ENCODE measurements around the gene ACTR3C.

Gene ACTR3C

DNA sequence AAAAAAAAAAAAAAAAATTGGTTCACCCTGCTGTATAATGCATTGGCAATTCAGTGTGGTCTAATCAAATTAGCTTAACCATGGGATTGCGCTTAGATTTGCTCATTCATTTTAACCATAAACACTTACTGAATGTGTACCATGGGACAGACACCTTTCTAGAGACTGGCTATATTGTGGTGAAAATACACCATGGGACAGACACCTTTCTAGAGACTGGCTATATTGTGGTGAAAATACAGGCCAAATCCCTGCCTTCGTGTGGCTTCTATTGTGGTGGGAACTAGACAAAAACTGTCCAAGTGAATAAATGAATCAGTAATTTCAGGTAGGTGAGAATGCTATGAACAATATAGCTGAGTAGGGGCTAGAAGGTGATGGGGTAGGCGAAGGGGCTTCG, 35.1 kb upstream of the ACTR3C start:
- DNase-seq (ENCODE audit: low spot score) = no peak
- TF ChIP-seq, protein P1, sequence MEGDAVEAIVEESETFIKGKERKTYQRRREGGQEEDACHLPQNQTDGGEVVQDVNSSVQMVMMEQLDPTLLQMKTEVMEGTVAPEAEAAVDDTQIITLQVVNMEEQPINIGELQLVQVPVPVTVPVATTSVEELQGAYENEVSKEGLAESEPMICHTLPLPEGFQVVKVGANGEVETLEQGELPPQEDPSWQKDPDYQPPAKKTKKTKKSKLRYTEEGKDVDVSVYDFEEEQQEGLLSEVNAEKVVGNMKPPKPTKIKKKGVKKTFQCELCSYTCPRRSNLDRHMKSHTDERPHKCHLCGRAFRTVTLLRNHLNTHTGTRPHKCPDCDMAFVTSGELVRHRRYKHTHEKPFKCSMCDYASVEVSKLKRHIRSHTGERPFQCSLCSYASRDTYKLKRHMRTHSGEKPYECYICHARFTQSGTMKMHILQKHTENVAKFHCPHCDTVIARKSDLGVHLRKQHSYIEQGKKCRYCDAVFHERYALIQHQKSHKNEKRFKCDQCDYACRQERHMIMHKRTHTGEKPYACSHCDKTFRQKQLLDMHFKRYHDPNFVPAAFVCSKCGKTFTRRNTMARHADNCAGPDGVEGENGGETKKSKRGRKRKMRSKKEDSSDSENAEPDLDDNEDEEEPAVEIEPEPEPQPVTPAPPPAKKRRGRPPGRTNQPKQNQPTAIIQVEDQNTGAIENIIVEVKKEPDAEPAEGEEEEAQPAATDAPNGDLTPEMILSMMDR (IDR thresholded peaks at IDR 0.05; ENCODE audit: extremely low read depth, missing control alignments) = no peak

DNA sequence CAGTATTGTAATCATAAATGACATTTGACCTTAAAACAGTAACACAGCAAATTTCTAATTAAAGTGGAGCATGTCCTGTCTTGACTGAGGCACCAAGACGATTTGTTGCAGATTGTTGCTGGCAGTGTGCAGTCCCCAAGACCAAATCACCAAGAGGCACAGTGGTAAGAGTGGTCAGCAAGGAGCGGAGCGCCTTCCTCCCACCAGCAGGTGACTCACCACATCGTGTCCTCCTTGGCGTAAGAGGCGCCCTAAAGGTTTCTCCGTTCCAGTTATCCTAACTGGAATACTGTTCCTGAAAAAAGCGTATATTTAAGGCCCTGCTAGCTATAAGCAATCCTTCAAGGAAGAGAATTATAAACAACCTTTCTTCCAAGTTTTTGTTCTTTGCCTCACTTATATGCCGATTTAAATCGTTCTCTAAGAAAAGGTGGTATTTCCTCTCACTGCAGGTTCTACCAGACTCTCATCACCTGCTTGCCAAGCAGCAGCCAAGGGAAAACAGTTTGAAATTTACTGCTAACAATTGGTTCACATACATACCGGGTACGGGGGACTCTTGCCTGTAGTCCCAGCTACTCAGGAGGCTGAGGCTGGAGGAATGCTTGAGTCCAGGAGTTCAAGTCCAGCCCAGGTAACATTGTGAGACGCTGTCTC, 34.6 kb upstream of the ACTR3C start:
- TF ChIP-seq, protein P1 (IDR thresholded peaks at IDR 0.05; ENCODE audit: extremely low read depth, missing control alignments) = no peak
- no peak for DNase-seq (ENCODE audit: low spot score)

GRCh38 chr7:150357270-150357669, 33.9 kb upstream of the ACTR3C start:
- DNase-seq (ENCODE audit: low spot score) = no peak
- TF ChIP-seq, protein P1 (IDR thresholded peaks at IDR 0.05; ENCODE audit: extremely low read depth, missing control alignments) = no peak

DNA sequence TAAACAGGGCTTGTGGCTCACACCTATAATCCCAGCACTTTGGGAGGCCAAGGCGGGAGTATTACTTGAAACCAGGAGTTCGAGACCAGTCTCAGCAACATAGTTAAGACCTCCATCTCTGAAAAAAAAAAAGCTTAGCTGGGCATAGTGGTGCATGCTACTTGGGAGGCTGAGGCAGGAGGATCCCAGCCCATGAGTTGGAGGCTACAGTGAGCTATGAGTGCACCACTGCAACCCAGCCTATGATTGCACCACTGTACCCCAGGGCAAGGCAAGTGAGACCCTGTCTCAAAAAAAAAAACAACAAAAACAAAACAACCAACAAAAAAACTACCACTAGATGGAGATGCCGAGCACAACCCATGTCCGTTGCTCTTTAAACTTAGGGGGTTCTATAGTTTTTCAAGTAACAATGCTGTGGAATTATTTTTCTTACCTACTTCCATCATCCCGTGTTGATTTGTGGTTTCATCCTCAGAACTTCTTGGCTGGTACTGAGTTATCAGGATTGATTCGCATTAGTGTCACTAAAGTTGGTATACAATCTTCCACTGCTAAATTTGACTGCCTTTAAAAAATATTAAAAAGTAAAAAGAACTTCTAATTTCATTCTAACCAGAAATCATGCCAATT, 33.0 kb upstream of the ACTR3C start:
- TF ChIP-seq, protein P1 (IDR thresholded peaks at IDR 0.05; ENCODE audit: extremely low read depth, missing control alignments) = peak; percentile 20
- no peak for DNase-seq (ENCODE audit: low spot score)

DNA sequence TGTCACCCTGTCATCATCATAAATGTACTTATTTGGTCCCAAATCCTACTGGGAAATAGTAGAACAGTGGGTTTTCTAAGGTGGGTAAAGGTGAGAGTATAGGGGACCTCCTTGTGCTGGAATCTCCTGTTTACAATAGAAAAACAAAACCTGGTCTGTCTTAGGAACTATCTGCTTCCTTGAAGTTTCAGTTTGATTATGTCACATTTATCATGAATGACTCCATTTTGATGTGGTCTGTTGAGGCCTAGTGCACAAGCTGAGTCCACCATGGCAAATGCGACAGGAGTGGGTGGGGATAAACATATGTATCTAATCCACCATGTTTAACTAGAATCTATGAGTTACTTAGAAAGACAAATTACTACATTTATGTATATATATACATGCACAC, 32.3 kb upstream of the ACTR3C start:
- TF ChIP-seq, protein P1 (IDR thresholded peaks at IDR 0.05; ENCODE audit: extremely low read depth, missing control alignments) = no peak
- no peak for DNase-seq (ENCODE audit: low spot score)

DNA sequence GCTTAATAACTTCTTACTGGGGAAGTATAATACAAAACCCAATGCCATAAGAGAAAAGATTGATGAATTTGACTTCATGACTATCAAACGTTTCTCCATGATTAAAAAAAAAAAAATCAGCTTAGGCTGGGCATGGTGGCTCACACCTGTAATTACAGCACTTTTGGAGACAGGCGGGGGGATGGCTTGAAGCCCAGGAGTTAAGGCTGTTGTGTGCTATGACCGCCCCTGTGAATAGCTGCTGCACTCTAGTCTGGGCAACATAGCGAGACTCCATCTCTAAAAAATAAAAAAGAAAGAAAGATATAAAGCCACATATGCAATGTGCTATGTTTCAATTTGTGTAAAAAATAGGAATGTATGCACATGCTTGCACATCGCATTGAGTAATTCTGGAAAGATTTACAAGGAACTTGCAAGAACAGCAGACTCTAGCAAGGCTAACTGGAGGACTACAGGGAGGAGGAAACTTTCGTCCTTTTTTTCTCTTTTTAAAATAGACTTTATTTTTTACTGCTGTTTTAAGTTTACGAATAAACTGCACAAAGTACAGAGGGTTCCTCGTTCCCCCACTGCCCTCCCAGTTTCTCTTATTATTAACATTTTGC, 28.3 kb upstream of the ACTR3C start:
- no peak for DNase-seq (ENCODE audit: low spot score)
- TF ChIP-seq, protein P1 (IDR thresholded peaks at IDR 0.05; ENCODE audit: extremely low read depth, missing control alignments) = no peak

GRCh38 chr7:150346922-150347321, 23.6 kb upstream of the ACTR3C start:
- TF ChIP-seq, protein P1 (IDR thresholded peaks at IDR 0.05; ENCODE audit: extremely low read depth, missing control alignments) = no peak
- DNase-seq (ENCODE audit: low spot score) = no peak
